NCI-H446 (cell line): ENCODE data around the gene RRAS2.
"Not testable (repeated sequence)": the region's sequence is repeated elsewhere in the genome, so short reads cannot be mapped to it uniquely, and the experiment has no call there.

Experiments
- DNase-seq, 2 experiments: peaks; one replicate each; lab custom pipeline; 2025; lab: John Stamatoyannopoulos, UW

The RRAS2 gene

GRCh38 chr11:14371249-14371648 is 12.3 kb upstream of the RRAS2 start:
- no peak for DNase-seq

DNA sequence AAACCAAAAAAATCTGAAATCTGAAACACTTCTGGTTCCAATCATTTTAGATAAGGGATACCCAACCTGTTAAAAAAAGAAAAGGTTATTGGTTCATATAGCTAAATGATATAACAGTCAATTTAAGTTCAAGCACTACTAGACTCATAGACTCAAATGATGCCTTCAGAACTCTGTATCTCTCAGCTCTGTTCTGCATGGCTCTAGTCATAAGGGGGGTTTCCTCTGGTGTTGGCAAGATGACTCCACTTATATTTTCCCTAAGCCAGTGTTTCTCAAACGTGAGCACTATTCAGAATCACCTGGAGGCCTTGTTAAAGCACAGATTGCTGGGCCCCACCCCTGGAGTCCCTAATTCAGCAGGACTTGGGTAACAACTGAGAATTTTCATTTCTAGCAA is 11.5 kb upstream of the RRAS2 start:
- DNase-seq, result no peak

GRCh38 chr11:14369598-14369997 is 10.6 kb upstream of the RRAS2 start:
- DNase-seq, result no peak

GRCh38 chr11:14366936-14367335 is 8.0 kb upstream of the RRAS2 start:
- no peak for DNase-seq

DNA sequence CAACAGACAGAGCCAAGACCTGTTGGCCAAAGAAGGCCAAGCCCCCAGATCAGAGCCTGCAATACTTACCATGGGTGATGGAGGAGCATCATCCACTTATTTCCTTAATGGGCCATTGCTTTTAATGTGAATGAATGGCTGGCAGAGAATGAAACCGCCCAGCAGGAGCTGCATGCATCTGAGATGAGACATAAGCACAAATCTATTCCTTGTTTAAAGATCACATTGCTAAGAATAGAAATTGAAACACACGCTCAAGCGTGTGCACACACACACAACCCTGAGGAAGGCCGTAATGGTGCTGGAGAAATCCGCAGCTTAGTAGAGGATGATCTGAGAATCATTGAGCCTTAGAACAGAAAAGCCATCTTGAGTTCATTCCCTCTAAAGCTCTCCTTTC is 5.3 kb upstream of the RRAS2 start:
- peak in 1 of 2 experiments; percentile 15 for DNase-seq

GRCh38 chr11:14362611-14363010 is 3.6 kb upstream of the RRAS2 start:
- peak; percentile 14 to 57 for DNase-seq

- DNase-seq, result no peak
These were observed 3.0 kb upstream of the RRAS2 start for GRCh38 chr11:14361951-14362350.

GRCh38 chr11:14360976-14361375 is 2.0 kb upstream of the RRAS2 start:
- no peak for DNase-seq

DNA sequence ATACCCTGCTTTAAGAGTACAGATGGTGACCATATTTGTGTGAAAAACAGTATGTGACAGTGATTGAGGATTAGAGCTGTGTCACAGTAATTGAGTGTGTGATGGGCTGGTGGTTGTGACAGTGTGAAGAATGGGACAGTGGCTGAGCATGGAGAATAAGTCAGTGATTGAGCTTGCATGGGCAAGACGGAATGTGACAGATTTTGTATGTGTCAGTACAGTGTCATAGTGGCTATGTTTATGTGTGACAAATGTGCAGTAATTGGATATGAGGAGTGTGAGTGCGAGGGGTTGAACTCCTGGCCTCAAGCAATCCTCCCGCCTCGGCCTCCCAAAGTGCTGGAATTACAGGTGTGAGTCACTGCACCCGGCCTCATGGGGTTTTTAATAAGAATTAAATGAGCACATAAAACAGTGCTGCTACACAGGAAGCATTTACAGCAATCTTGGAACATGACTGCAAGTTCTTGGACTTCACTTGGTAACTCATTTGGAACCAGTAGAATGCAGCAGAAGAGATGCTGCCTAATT is 583 bp upstream of the RRAS2 start:
- no peak for DNase-seq

- peak in 1 of 2 experiments; percentile 46 for DNase-seq
These were observed 878 bp downstream of the RRAS2 start for GRCh38 chr11:14357881-14358728.

DNA sequence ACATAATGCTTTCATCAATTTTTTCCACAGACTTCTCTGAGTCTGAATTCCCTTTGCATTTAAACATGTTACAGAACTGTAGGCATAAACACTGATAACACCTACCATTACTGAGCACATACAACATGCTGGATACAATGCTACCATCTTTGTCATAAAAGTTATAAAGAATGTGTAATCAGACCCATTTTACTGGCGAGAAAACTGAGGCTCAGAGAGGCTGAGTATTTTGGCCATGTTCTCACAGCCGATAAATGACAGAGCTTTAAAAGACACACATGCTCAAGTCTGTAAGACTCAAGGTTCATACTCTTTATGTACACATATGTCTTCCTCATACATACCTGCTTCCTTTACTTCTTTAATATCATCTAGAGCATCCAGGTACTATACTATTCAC is 2.6 kb downstream of the RRAS2 start:
- DNase-seq, result no peak

DNA sequence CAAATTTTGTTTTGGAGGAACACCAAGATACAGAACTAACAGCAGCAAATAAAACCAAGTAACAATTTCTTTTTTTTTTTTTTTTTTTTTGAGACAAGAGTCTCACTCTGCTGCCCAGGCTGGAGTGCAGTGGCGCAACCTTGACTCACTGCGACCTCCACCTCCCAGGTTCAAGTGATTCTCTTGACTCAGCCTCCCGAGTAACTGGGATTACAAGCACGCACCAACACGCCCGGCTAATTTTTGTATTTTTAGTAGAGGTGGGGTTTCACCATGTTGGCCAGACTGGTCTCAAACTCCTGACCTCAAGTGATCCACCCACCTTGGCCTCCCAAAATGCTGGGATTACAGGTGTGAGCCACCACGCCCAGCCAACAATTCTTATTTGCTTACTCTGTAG is 4.4 kb downstream of the RRAS2 start:
- not testable (repeated sequence) for DNase-seq

DNA sequence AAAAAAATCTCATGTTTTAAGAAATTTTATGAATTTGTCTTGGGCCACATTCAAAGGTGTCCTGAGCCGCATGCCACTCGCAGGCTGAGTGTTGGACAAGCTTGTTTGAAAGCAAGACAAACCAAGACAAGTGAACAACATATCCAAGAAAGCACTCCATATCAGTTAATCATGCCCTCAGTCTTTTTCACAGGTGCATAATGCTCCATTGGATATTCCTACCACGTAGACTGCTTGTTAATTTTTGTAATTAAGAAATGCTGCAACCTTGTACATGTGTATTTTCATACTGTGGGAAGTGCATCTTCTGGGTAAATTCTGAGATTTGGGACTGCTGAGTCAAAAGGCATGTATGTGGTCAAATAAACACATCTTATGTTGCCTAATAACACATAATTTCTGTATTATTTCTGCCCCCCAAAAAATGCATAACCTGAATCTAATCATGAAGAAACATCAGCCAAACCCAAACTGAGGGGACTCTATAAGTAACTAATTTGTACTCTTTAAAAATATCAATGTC is 8.2 kb downstream of the RRAS2 start:
- no peak for DNase-seq

DNA sequence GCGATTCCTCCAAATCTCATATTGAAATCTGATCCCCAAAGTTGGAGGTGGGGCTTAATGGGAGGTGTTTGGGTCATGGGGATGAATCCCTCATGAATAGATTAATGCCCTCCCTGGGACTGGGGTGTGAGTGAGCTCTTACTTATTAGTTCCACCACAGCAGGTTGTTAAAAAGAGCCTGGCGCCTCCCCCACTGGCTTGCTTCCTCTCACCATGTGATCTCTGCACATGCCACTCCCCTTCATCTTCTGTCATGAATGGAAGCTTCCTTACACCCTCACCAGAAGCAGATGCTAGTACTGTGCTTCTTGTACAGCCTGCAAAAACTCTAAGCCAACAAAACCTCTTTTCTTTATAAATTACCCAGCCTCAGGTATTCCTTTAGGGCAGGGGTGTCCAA is 8.8 kb downstream of the RRAS2 start:
- no peak for DNase-seq

GRCh38 chr11:14347991-14348390 is 11.0 kb downstream of the RRAS2 start:
- DNase-seq, result no peak

DNA sequence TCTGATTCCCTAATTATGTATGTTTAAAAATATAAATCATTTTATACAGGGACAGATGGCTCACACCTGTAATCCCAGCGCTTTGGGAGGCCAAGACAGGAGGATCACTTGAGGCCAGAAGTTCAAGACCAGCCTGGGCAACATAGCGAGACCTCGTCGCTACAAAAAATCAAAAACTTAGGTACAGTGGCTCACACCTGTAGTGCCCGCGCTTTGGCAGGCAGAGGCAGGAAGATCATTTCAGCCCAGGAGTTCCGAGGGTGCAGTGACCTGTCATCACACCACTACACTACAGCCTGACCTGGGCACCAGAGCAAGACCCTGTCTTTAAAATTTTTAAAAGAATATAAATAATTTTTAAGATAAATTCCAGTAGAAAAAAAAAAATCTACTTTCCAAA is 11.5 kb downstream of the RRAS2 start:
- DNase-seq, result no peak

DNA sequence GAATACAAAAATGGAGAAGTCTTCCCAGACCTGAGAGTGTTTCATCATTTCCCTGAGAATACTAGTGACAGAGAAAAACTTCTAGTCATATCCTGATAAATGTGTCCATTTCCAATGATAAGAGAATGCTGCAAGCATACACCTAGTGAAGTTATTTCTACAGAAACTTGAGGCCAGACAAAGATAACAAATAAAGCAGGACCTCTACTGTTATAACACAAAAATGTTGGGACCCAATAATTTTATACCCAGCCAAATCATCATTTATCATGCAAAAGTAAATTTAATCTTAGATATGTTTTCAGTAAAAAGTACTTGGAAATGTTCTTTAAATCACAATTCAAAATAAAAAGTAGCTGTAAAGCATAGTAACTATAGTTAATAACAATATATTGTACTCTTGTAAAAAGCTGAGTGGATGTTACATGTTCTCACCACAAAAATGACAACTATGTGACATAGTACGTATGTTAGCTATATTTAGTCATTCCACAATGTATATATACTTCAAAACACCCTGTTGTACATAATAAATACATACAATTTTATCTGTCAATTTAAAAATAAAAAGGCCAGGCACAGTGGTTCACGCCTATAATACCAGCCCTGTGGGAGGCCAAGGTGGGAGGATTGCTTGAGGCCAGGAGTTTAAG is 12.6 kb downstream of the RRAS2 start:
- DNase-seq, result no peak

DNA sequence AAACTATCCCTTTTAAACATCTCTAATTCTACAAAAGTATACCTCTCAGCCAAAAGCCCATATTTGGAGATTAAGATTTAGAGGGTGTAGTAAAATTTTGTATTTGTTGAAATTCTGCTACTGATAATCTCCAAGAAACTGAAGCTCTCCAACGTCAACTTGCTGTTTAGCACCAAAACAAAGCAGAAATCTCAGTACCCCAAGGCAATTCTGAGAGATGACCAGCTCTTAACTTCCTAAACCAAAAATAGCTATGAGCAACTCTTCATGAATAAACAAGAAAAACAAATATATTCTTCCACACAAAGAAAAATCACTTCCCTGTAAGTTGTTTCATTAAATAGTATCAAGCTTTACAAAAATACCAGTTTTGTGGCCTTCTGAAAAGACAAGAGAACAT is 13.3 kb downstream of the RRAS2 start:
- DNase-seq, result no peak

DNA sequence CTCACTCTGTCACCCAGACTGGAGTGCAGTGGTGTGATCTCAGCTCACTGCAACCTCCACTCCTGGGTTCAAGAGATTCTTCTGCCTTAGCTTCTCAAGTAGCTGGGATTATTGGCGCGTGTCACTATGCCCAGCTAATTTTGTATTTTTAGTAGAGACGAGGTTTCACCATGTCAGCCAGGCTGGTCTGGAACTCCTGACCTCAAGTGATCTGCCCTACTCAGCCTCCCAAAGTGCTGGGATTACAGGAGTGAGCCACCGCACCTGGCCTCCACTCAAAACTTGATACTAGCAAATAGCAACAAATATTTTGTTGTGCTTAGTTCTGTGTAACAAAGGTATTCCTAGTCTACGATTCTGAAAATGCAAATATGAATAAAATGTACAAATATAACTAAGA is 14.0 kb downstream of the RRAS2 start:
- DNase-seq, result not testable (repeated sequence)

DNA sequence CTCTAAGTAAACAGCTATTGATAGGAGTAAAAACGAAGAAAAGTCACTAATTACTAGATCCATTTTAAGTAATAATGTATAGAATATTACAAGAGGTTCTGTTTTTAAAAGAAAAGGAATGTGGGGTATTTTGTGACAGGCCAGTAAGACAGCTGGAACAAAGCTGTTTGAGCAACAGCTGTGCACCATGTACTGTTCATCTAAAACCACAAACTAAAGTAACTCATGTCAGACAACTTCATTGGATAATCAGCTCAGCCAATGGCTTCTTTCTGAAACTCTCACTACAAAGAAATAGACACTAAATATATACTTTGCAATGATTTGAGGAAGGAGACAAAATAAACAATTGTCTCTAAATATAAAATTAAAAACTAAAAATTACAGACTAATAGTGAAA is 16.1 kb downstream of the RRAS2 start:
- no peak for DNase-seq

DNA sequence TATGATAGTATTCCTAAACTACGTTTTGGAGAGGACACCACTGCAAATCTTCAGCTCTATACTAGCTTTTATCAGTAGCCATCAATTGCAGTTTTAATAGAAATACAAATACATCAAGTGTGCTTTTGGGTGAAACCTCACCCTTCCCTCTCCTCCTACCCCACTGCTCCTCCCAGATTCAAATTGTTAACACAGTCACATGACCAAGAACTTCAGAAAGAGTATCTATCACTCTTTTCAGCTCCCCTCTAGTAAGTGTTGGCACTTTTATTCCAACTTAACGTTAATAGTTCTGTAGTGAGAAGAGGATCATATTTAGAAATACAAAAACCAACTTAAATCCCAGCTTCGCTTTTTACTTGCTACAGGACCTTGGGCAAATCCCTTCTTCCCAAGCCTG is 17.0 kb downstream of the RRAS2 start:
- DNase-seq, result no peak

- no peak for DNase-seq
These were observed 18.3 kb downstream of the RRAS2 start for GRCh38 chr11:14340721-14341120.

DNA sequence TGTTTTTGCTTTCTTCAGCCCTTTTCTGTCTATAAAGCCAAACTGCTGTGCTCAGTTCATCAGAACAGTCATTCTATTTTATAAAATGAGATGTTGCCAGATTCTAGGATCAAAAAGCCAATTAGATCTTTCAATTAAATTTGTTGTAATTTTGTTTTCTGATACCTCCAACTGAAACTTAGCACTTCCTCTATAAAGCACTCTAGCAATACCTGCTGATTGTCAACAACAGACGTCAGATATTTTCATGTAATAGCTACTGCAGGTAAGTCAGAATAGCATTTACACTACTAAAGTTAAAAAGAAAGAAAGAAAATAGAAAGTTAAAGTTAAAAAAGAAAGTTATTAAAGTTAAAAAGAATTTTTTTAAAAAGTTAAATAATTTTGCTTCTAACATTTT is 19.6 kb downstream of the RRAS2 start:
- no peak for DNase-seq
